ENCODE data around the gene CDC42SE2. TPM values are rescaled to one million over a fixed set of nuclear protein-coding genes. Genes with fewer than 3 reads are reported as not detected.

The CDC42SE2 gene
- total RNA-seq, 1 experiment from 2014 or later, result 36.7 TPM

DNA sequence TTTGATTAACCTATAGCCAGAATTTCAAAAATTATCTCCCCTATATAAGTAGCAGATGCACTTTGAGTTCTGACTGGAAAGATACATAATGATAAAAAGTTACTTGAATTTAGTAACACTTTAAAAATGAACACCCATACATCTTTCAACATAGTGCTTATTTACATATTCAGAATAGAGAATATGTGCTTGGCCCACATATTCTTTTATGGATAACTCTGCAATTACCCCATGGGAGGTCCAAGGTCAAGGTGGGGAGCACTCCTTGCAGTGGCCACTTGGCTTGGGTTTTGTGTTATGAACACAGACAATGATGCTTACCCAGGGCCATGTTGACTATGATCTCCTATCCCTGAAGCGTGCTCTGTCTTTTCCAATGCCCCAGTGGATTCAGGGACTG is 169.3 kb downstream of the CDC42SE2 start:
- no peak for DNase-seq (ENCODE audit: low spot score)

- no peak for DNase-seq (ENCODE audit: low spot score)
These were observed 172.2 kb downstream of the CDC42SE2 start for GRCh38 chr5:131436081-131436480.

DNA sequence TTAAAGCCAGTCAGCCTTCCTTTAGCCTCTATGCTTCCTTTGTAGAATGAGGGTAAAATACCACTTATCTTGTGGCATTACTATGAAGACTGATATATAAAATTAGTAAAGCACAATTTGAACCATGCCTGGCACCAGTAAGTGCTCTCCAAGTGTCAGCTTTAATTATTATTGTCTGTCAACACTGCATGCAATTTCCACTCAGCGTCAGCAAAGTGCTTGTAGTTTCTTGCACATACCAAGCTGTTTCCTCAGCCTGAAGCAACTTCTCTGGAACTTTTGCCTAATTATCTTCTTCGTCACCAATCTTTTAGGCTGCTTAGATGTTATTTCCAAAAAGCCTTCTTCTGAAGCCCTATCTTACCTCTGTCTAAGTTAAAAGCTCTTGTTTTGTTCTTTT is 177.3 kb downstream of the CDC42SE2 start:
- DNase-seq (ENCODE audit: low spot score), result no peak

Other genes starting within 250 kb of the CDC42SE2 start
- 547 and 590 TPM in 2 replicates for gene HINT1, start 98.8 kb upstream of the CDC42SE2 start, total RNA-seq (2014; rRNA removed; shearing (Covaris generic))
- gene LYRM7, start 93.1 kb upstream of the CDC42SE2 start, total RNA-seq (2014; rRNA removed; shearing (Covaris generic)), result 3.7 and 8.2 TPM in 2 replicates